SK-N-MC (cell line): ENCODE measurements around the gene PAK4.
A peak's percentile ranks its signal among the peaks of the same experiment; 100 is the strongest.

Source experiments
- DNase-seq: peaks from one replicate; pipeline ENCODE4 v3.0.0-alpha.2; 2011; ENCODE audit warnings: low read depth, low spot score
- H3K27ac ChIP-seq: fragments of 200-600 bp; sonication (generic); 2 replicates; pipeline ENCODE4 v1.5.1; 2016; ENCODE audit warnings: mixed run types
- H3K36me3 ChIP-seq: fragments of 200-600 bp; sonication (generic); 2 replicates; pipeline ENCODE4 v1.6.1; 2017; ENCODE audit warnings: antibody characterized with exemption, low read length, mixed read lengths; ENCODE audit not compliant: insufficient read depth
- H3K4me3 ChIP-seq: fragments of 200-600 bp; sonication (generic); 2 replicates; pipeline ENCODE4 v1.5.1; 2016
- H3K9ac ChIP-seq: fragments of 200-600 bp; sonication (generic); 2 replicates; pipeline ENCODE4 v1.8.0; 2017; ENCODE audit warnings: mixed run types, mixed read lengths; ENCODE audit not compliant: insufficient read length
- H3K9me3 ChIP-seq: fragments of 200-600 bp; sonication (generic); 2 replicates; pipeline ENCODE4 v1.6.1; 2017; ENCODE audit warnings: low read depth, mild to moderate bottlenecking, antibody characterized with exemption, low read length, moderate library complexity, mixed read lengths
- EZH2 ChIP-seq: fragments of 200-600 bp; sonication (generic); IDR thresholded peaks from one replicate; pipeline ENCODE4 v1.6.1; 2017; ENCODE audit warnings: antibody characterized with exemption
- FOXP2 ChIP-seq: optimal IDR thresholded peaks from 2 replicates; pipeline ENCODE3; 2011; ENCODE audit warnings: mild to moderate bottlenecking, moderate library complexity; ENCODE audit not compliant: insufficient read depth; ENCODE audit errors: extremely low read length, control extremely low read depth
- POLR2AphosphoS5 ChIP-seq: IDR thresholded peaks from 2 replicates; pipeline ENCODE4 v1.6.1; 2012; ENCODE audit warnings: mild to moderate bottlenecking, low read depth, low read length, borderline replicate concordance

The PAK4 gene

GRCh38 chr19:39125199-39125553 is 410 bp upstream of the PAK4 start:
- DNase-seq = no peak
- no peak for TF ChIP-seq EZH2
- Histone ChIP-seq H3K9me3 (no peaks in the 10 kb centered on the region), H3K27ac (no peak overlapping the region), H3K4me3 (peak overlapping the region; percentile 95), H3K36me3 (no peaks in the 10 kb centered on the region), H3K9ac (no peak overlapping the region)

DNA sequence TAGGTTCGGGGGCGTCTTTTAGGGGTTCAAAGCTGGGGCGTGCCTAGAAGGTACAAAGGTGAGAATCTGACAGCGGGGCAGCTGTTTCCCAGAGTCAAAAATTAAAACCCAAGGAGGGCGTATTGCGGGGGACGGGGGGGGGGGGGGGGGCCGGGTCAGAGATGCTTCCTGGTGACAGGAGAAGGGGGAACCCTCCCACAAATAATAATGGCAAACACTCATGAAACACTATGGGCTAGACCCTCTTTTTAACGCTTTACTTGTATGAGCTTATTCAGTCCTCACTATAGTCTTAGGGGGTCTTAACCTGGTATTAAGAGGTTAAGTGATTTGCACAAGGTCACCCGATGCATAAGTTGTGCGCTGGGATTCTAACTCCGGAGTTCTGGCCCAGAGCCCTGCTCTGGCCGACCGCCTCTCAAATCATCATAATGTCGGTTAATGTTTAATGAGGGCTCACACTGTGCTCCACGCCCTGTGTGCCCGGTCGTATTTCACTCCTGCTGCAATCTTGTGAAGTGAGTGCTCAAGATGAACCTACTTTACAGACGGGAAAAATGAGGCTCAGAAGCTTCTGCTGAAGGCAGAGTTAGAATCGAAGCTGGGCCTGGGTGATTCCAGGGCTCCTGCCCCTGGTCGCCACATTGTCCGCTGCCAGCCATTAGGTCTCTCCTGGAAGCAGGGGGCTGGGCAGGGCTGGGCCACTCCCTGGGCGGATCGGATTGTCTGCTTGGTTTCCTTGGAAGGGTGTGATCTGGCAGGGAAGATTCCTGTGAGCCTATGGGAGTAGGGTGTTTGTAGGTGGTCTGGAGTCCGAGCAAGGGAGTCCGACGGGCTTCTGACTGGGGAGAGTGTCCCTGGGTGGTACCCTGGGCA is 964 bp downstream of the PAK4 start:
- Histone ChIP-seq H3K36me3 (no peaks in the 10 kb centered on the region), H3K4me3 (peak overlapping the region; percentile 95), H3K9me3 (no peaks in the 10 kb centered on the region), H3K27ac (no peak overlapping the region), H3K9ac (peak overlapping the region; percentile 90)
- no peak for DNase-seq
- TF ChIP-seq FOXP2 = no peak
- no peak for TF ChIP-seq EZH2
- TF ChIP-seq POLR2AphosphoS5 = no peak

DNA sequence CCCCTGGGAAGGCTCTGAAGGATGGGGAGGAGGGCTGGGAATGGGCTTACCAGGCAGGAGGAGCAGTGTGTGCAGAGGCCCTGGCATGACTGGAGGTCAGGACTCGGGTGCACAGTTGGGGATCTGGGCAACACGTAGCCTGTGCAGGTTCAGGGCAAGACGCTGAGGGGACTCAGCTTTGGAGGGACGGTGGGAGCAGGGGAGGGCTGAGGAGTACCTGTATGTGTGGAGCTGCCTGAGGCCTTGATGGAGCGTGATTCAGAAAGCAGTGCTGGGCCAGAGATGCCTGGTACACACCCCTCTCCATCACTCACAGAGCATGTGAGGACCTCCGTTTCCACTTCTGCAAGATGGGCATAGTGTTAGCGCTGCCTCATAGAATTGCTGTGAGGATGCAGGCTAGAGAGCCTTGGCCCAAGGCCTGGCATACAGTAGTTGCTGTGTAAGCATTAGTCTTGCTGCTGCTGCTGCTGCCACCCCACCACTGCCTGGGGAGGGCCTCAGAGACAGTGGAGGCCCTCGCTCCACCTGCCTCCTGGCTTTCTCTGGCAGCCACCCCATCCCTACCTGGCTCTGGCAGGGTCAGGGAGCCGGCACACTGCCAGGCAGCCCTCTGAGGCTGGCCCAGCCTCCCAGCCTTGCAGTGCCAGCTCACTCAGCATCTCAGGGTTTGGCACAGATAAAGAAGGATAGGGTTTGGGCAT is 2.4 kb downstream of the PAK4 start:
- no peak overlapping the region for H3K4me3 ChIP-seq
- no peak for DNase-seq
- H3K27ac ChIP-seq = no peak overlapping the region
- no peak overlapping the region for H3K9ac ChIP-seq
- no peaks in the 10 kb centered on the region for H3K9me3 ChIP-seq
- no peaks in the 10 kb centered on the region for H3K36me3 ChIP-seq
- TF ChIP-seq FOXP2 (no peak), EZH2 (no peak), POLR2AphosphoS5 (no peak)

GRCh38 chr19:39128516-39129079 is 3.0 kb downstream of the PAK4 start:
- H3K9me3 ChIP-seq = no peaks in the 10 kb centered on the region
- H3K9ac ChIP-seq = no peak overlapping the region
- no peak overlapping the region for H3K27ac ChIP-seq
- DNase-seq = no peak
- H3K36me3 ChIP-seq = no peaks in the 10 kb centered on the region
- H3K4me3 ChIP-seq = no peak overlapping the region
- TF ChIP-seq POLR2AphosphoS5 (no peak), FOXP2 (no peak), EZH2 (no peak)

DNA sequence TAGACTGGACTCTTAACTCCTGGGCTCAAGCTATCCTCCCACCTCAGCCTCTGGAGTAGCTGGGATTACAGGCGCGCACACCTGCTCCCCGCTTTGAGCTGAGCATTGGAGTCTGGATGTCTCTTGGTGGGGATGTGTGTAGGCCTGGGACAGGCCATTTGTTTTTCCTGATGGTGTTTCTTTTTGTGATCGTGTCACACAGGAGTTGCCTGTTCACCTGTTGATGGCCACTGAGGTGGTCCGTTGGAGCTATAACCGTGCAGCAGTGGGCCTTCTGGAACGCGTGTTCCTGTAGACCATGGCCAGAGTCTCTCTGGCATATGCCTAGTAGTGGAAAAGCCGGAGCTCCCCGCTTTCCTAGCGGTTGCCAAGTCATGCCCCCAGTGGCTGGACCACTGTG is 3.5 kb downstream of the PAK4 start:
- DNase-seq = no peak
- H3K36me3 ChIP-seq = no peaks in the 10 kb centered on the region
- H3K27ac ChIP-seq = no peak overlapping the region
- no peak for TF ChIP-seq EZH2
- no peak for TF ChIP-seq POLR2AphosphoS5
- no peak for TF ChIP-seq FOXP2
- H3K9ac ChIP-seq = no peak overlapping the region
- no peak overlapping the region for H3K4me3 ChIP-seq
- no peaks in the 10 kb centered on the region for H3K9me3 ChIP-seq

- H3K9ac ChIP-seq = no peak overlapping the region
- H3K27ac ChIP-seq = no peak overlapping the region
- H3K9me3 ChIP-seq = no peaks in the 10 kb centered on the region
- TF ChIP-seq FOXP2 (no peak), POLR2AphosphoS5 (no peak), EZH2 (no peak)
- H3K4me3 ChIP-seq = no peak overlapping the region
- H3K36me3 ChIP-seq = no peaks in the 10 kb centered on the region
- no peak for DNase-seq
Measured at GRCh38 chr19:39130337-39131254, 5.0 kb downstream of the PAK4 start.

- no peak for TF ChIP-seq FOXP2
- no peak overlapping the region for H3K4me3 ChIP-seq
- H3K27ac ChIP-seq = no peak overlapping the region
- H3K9ac ChIP-seq = no peak overlapping the region
- no peaks in the 10 kb centered on the region for H3K9me3 ChIP-seq
- H3K36me3 ChIP-seq = no peaks in the 10 kb centered on the region
- DNase-seq = no peak
Measured at GRCh38 chr19:39131255-39131755, 5.7 kb downstream of the PAK4 start.

DNA sequence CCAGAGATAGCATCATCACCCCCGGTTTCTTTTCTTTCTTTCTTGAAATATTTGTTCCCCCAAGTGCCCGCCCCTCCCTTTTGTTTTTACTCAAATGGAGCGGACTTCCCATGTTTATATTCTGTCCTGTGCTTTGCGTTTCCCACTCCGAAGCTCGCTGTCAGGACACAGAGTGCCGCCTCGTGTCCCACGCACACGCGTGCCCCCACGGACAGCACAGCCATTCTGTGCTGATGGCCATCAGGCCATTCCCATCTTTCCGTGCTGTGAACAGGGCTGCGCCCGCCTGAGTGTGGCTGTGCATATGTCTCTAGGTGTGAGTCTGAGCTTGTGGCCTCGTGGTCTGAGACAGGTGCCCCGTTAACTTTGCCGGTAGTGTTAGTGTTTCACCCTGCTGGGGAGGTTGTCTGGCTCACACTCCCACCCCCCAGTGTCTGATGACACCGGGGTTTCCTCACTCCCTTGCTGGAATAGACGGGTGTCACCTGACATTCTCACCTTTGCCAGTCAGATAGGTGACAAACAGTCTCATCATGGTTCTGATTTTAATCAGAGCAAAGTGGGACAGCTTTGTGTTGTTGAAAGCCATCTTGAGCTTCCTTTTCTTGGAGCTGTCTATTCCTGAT is 6.9 kb downstream of the PAK4 start:
- Histone ChIP-seq H3K9ac (no peak overlapping the region), H3K9me3 (no peaks in the 10 kb centered on the region), H3K27ac (no peak overlapping the region), H3K4me3 (no peak overlapping the region), H3K36me3 (no peaks in the 10 kb centered on the region)
- no peak for TF ChIP-seq POLR2AphosphoS5
- TF ChIP-seq FOXP2 = no peak
- no peak for DNase-seq
